GM12878 (cell line): Measurements from ENCODE around the gene AGBL3. TPM values are rescaled to one million over a fixed set of nuclear protein-coding genes. Genes with fewer than 3 reads are reported as not detected.

ENCODE experiments used
- BACH1 ChIP-seq: fragments of 450-650 bp; IDR thresholded peaks from 2 replicates; pipeline ENCODE4 v1.6.1; 2017; ENCODE audit warnings: mild to moderate bottlenecking, borderline replicate concordance
- BCLAF1 ChIP-seq: fragments of 450-650 bp; IDR thresholded peaks from 2 replicates; pipeline ENCODE4 v1.6.1; 2017; ENCODE audit warnings: antibody characterized with exemption, mild to moderate bottlenecking, moderate library complexity
- HSF1 ChIP-seq: fragments of 150-350 bp; IDR thresholded peaks from 2 replicates; pipeline ENCODE4 v1.6.1; 2014; ENCODE audit warnings: mild to moderate bottlenecking, low read depth, low read length
- POLR2A ChIP-seq: IDR thresholded peaks from 2 replicates; pipeline ENCODE4 v1.6.1; 2011; ENCODE audit warnings: low read depth, mild to moderate bottlenecking, low read length
- RAD51 ChIP-seq: fragments of 450-650 bp; IDR thresholded peaks from 2 replicates; pipeline ENCODE4 v1.6.1; 2016; ENCODE audit warnings: moderate library complexity, mild to moderate bottlenecking, inconsistent platforms
- RB1 ChIP-seq: fragments of 450-650 bp; formaldehyde crosslinking; IDR thresholded peaks from 2 replicates; pipeline ENCODE4 v1.6.1; 2017; ENCODE audit warnings: mild to moderate bottlenecking, borderline replicate concordance
- RELB ChIP-seq: fragments of 450-650 bp; IDR thresholded peaks from 2 replicates; pipeline ENCODE4 v1.6.1; 2017; ENCODE audit warnings: low read depth, mild to moderate bottlenecking, moderate library complexity
- RFX5 ChIP-seq: IDR thresholded peaks from 2 replicates; pipeline ENCODE4 v1.6.1; 2011; ENCODE audit warnings: low read depth, low read length, improper control_type of control experiment
- ZNF274 ChIP-seq: IDR thresholded peaks from one replicate; pipeline ENCODE4 v1.8.0; 2011; ENCODE audit not compliant: insufficient read length, insufficient read depth
- polyA plus RNA-seq, 11 experiments: library from polyadenylated mRNA; depleted of rRNA in 4 of 11; unstranded in 6 of 11; stranded (reverse) in 5 of 11; fragments of >200 nt; fragmentation: Nextera tagmentation in 4 of 11; fragmentation: Illumina TruSeq in 1 of 11; extraction: Ambion mirVana in 4 of 11; extraction: Trizol in 1 of 11; gene quantifications; 1 replicate in 1 of 11; 2 replicates in 10 of 11; pipeline versions ENCODE4 v1.2.1 to v1.2.3, GENCODE V29; 2011 to 2016; ENCODE audit warnings: inconsistent platforms in 2 of 11, missing spikeins in 2 of 11, low read depth in 1 of 11
- total RNA-seq, 4 experiments: library from RNA; depleted of rRNA in 3 of 4; stranded (reverse); fragments of >200 nt in 3 of 4; fragmentation: Illumina TruSeq in 1 of 4; extraction: Trizol in 1 of 4; gene quantifications; 2 replicates each; pipeline versions ENCODE4 v1.2.1 to v1.2.3, GENCODE V29; 2013 to 2021
- TF ChIP-seq, protein P1 (sequence below): fragments of 450-650 bp; IDR thresholded peaks from 2 replicates; pipeline ENCODE4 v1.6.1; 2017; ENCODE audit warnings: mild to moderate bottlenecking, moderate library complexity
- TF ChIP-seq, protein P2 (sequence below): fragments of 450-650 bp; IDR thresholded peaks from 2 replicates; pipeline ENCODE4 v1.6.1; 2014; ENCODE audit warnings: mild to moderate bottlenecking

Gene AGBL3
- total and polyA plus RNA-seq, 10 of the 15 experiments (the other 5 are each of a cell fraction or from before 2014, with no cell fraction given), result 0.82 to 12.4 (median 3.7) TPM

DNA sequence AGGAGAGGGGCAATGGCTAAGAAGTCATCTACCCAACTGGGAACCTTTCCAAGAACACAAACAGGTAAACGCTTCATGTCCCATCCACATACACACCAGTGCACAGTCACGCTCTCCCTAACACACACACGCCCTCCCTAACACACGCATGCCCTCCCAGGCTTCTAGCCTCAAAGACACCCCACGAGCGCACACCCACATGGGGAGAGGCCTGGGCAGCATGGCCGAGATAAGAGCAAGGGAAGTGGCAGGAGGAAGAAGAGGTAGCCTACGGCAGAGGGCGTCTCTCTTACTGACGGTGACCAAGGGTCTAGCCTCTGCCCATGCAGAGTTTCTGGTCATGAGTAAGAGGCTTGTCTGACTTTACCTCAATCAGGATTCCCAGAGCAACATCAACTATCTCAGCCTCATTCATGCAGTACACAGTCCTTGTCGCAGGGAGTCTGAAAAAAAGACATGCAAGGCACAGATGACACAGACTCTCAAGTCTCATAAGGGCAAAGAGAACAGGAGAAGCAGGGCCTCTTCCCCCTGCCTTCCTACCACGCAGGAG, 181.1 kb downstream of the AGBL3 start (continued):
- TF ChIP-seq RELB (no peak), RB1 (no peak), BCLAF1 (0 out of 2 replicates have a peak, but pooled peaks have one; percentile 11), POLR2A (no peak; the same call in 1 of the 2 replicates), RAD51 (no peak), ZNF274 (no peak), RFX5 (no peak), BACH1 (no peak), HSF1 (no peak)
- TF ChIP-seq, protein P1, sequence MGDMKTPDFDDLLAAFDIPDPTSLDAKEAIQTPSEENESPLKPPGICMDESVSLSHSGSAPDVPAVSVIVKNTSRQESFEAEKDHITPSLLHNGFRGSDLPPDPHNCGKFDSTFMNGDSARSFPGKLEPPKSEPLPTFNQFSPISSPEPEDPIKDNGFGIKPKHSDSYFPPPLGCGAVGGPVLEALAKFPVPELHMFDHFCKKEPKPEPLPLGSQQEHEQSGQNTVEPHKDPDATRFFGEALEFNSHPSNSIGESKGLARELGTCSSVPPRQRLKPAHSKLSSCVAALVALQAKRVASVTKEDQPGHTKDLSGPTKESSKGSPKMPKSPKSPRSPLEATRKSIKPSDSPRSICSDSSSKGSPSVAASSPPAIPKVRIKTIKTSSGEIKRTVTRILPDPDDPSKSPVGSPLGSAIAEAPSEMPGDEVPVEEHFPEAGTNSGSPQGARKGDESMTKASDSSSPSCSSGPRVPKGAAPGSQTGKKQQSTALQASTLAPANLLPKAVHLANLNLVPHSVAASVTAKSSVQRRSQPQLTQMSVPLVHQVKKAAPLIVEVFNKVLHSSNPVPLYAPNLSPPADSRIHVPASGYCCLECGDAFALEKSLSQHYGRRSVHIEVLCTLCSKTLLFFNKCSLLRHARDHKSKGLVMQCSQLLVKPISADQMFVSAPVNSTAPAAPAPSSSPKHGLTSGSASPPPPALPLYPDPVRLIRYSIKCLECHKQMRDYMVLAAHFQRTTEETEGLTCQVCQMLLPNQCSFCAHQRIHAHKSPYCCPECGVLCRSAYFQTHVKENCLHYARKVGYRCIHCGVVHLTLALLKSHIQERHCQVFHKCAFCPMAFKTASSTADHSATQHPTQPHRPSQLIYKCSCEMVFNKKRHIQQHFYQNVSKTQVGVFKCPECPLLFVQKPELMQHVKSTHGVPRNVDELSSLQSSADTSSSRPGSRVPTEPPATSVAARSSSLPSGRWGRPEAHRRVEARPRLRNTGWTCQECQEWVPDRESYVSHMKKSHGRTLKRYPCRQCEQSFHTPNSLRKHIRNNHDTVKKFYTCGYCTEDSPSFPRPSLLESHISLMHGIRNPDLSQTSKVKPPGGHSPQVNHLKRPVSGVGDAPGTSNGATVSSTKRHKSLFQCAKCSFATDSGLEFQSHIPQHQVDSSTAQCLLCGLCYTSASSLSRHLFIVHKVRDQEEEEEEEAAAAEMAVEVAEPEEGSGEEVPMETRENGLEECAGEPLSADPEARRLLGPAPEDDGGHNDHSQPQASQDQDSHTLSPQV, result no peak
- TF ChIP-seq, protein P2, sequence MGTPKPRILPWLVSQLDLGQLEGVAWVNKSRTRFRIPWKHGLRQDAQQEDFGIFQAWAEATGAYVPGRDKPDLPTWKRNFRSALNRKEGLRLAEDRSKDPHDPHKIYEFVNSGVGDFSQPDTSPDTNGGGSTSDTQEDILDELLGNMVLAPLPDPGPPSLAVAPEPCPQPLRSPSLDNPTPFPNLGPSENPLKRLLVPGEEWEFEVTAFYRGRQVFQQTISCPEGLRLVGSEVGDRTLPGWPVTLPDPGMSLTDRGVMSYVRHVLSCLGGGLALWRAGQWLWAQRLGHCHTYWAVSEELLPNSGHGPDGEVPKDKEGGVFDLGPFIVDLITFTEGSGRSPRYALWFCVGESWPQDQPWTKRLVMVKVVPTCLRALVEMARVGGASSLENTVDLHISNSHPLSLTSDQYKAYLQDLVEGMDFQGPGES, result no peak
